ENCODE results near the gene TEC.
A peak's percentile ranks its signal among the peaks of the same experiment; 100 is the strongest.

TEC gene

GRCh38 chr4:48153791-48154550 lies 115.7 kb downstream of the TEC start:
- DNase-seq: peak; percentile 12

GRCh38 chr4:48152259-48152658 lies 117.4 kb downstream of the TEC start:
- no peak for DNase-seq

GRCh38 chr4:48149827-48150370 lies 119.7 kb downstream of the TEC start:
- DNase-seq: no peak

GRCh38 chr4:48147621-48148020 lies 122.0 kb downstream of the TEC start:
- DNase-seq: no peak

- DNase-seq: peak; percentile 49
These were observed 128.6 kb downstream of the TEC start for GRCh38 chr4:48141048-48141447.

GRCh38 chr4:48139691-48140090 lies 129.9 kb downstream of the TEC start:
- DNase-seq: no peak

GRCh38 chr4:48138936-48139335 lies 130.7 kb downstream of the TEC start:
- DNase-seq: no peak

GRCh38 chr4:48138511-48138910 lies 131.1 kb downstream of the TEC start:
- no peak for DNase-seq

GRCh38 chr4:48137846-48138245 lies 131.8 kb downstream of the TEC start:
- DNase-seq: no peak

GRCh38 chr4:48134081-48134480 lies 135.6 kb downstream of the TEC start, which contains the start of gene TXK:
TSS of gene TXK (minus strand) at chr4:48134250. CDS start at chr4:48134170, 80 bp downstream.
- no peak for DNase-seq

- DNase-seq: peak; percentile 44
These were observed 136.0 kb downstream of the TEC start for GRCh38 chr4:48133669-48134068.

- no peak for DNase-seq
These were observed 137.9 kb downstream of the TEC start for GRCh38 chr4:48131736-48132135.

GRCh38 chr4:48130100-48130499 lies 139.5 kb downstream of the TEC start:
- no peak for DNase-seq

- no peak for DNase-seq
These were observed 140.2 kb downstream of the TEC start for GRCh38 chr4:48129307-48130014.

GRCh38 chr4:48127682-48128404 lies 141.8 kb downstream of the TEC start:
- DNase-seq: peak; percentile 55

GRCh38 chr4:48127231-48127630 lies 142.4 kb downstream of the TEC start:
- no peak for DNase-seq

- no peak for DNase-seq
These were observed 143.0 kb downstream of the TEC start for GRCh38 chr4:48126621-48127020.

GRCh38 chr4:48124870-48125269 lies 144.8 kb downstream of the TEC start:
- DNase-seq: no peak

- no peak for DNase-seq
These were observed 146.9 kb downstream of the TEC start for GRCh38 chr4:48122756-48123155.

GRCh38 chr4:48121180-48121579 lies 148.5 kb downstream of the TEC start:
- DNase-seq: no peak

GRCh38 chr4:48120132-48120531 lies 149.5 kb downstream of the TEC start:
- DNase-seq: no peak

- DNase-seq: no peak
These were observed 150.0 kb downstream of the TEC start for GRCh38 chr4:48119646-48120045.

GRCh38 chr4:48118081-48118480 lies 151.6 kb downstream of the TEC start:
- no peak for DNase-seq

Data from inflammatory macrophage treated with lipopolysaccharide for 4 hours (primary cell).